HepG2 (cell line): ENCODE measurements around the gene TATDN2. TPM values are rescaled to one million over a fixed set of nuclear protein-coding genes. Genes with fewer than 3 reads are reported as not detected.

Experiments
- BCL3 ChIP-seq: sonication (generic); formaldehyde crosslinking; IDR thresholded peaks from 2 replicates; pipeline ENCODE4 v1.5.1; 2020; ENCODE audit warnings: mild to moderate bottlenecking, missing genetic modification reagents, moderate library complexity
- GMEB1 ChIP-seq: sonication (generic); formaldehyde crosslinking; IDR thresholded peaks from 2 replicates; pipeline ENCODE4 v1.5.1; 2020; ENCODE audit warnings: missing genetic modification reagents, mild to moderate bottlenecking, borderline replicate concordance
- HHEX ChIP-seq: IDR thresholded peaks from 2 replicates; pipeline ENCODE4 v1.6.1; 2016; ENCODE audit warnings: control low read depth
- IKZF4 ChIP-seq: sonication (generic); formaldehyde crosslinking; IDR thresholded peaks from 2 replicates; pipeline ENCODE4 v1.5.1; 2020; ENCODE audit warnings: borderline replicate concordance, mild to moderate bottlenecking, low read depth, missing genetic modification reagents; ENCODE audit errors: not compliant biosample characterization
- NFIB ChIP-seq: sonication (generic); formaldehyde crosslinking; IDR thresholded peaks from 2 replicates; pipeline ENCODE4 v1.9.0; 2021; ENCODE audit warnings: missing genetic modification reagents, mild to moderate bottlenecking, borderline replicate concordance
- PAX8 ChIP-seq: sonication (generic); formaldehyde crosslinking; IDR thresholded peaks from 2 replicates; pipeline ENCODE4 v1.8.0; 2022; ENCODE audit warnings: mild to moderate bottlenecking, missing genetic modification reagents, borderline replicate concordance
- SAP130 ChIP-seq: IDR thresholded peaks from 2 replicates; pipeline ENCODE4 v1.6.1; 2016; ENCODE audit warnings: low read depth
- SKIL ChIP-seq: sonication (generic); formaldehyde crosslinking; IDR thresholded peaks from 2 replicates; pipeline ENCODE4 v1.8.0; 2022; ENCODE audit warnings: missing genetic modification reagents, mild to moderate bottlenecking, moderate library complexity, borderline replicate concordance
- THAP8 ChIP-seq: sonication (generic); formaldehyde crosslinking; IDR thresholded peaks from 2 replicates; pipeline ENCODE4 v1.5.1; 2020; ENCODE audit warnings: missing genetic modification reagents, mild to moderate bottlenecking, borderline replicate concordance
- ZBTB20 ChIP-seq: sonication (generic); formaldehyde crosslinking; IDR thresholded peaks from 2 replicates; pipeline ENCODE4 v1.8.1; 2023; ENCODE audit warnings: missing genetic modification reagents, low read depth, mild to moderate bottlenecking, borderline replicate concordance
- ZBTB3 ChIP-seq: sonication (generic); formaldehyde crosslinking; IDR thresholded peaks from 2 replicates; pipeline ENCODE4 v1.4.0; 2020; ENCODE audit warnings: low read depth, mild to moderate bottlenecking, moderate library complexity, missing genetic modification reagents, borderline replicate concordance
- ZNF142 ChIP-seq: sonication (generic); formaldehyde crosslinking; IDR thresholded peaks from 2 replicates; pipeline ENCODE4 v1.4.0; 2020; ENCODE audit warnings: missing genetic modification reagents
- ZNF331 ChIP-seq: sonication (generic); formaldehyde crosslinking; IDR thresholded peaks from 2 replicates; pipeline ENCODE4 v1.4.0; 2020; ENCODE audit warnings: missing genetic modification reagents
- ZNF543 ChIP-seq: sonication (generic); formaldehyde crosslinking; IDR thresholded peaks from 2 replicates; pipeline ENCODE4 v1.4.0; 2020; ENCODE audit warnings: mild to moderate bottlenecking, missing genetic modification reagents
- ZNF549 ChIP-seq: sonication (generic); formaldehyde crosslinking; IDR thresholded peaks from 2 replicates; pipeline ENCODE4 v1.5.0; 2020; ENCODE audit warnings: missing genetic modification reagents
- ZNF720 ChIP-seq: sonication (generic); formaldehyde crosslinking; IDR thresholded peaks from 2 replicates; pipeline ENCODE4 v1.4.0; 2020; ENCODE audit warnings: missing genetic modification reagents
- polyA plus RNA-seq, 8 experiments: library from polyadenylated mRNA; depleted of rRNA in 3 of 8; stranded (reverse) in 7 of 8; unstranded in 1 of 8; fragments of >200 nt; fragmentation: Illumina TruSeq in 4 of 8; extraction: Trizol in 4 of 8; gene quantifications; 2 replicates each; pipeline versions ENCODE4 v1.2.1 to v1.2.3, GENCODE V29; 2011 to 2016; ENCODE audit warnings: low read depth in 4 of 8, missing spikeins in 1 of 8, mixed read lengths in 1 of 8; ENCODE audit not compliant: insufficient read depth in 1 of 8
- total RNA-seq, 5 experiments: library from RNA; depleted of rRNA; stranded (reverse); fragments of >200 nt; fragmentation: Illumina TruSeq; extraction: Trizol; gene quantifications; 2 replicates each; pipeline ENCODE4 v1.2.3, GENCODE V29; 2016; ENCODE audit warnings: low read depth in 1 of 5

The TATDN2 gene
- total and polyA plus RNA-seq, 2 of the 13 experiments (the other 11 are each of a cell fraction or from before 2014, with no cell fraction given): 12.1 to 21.9 TPM

GRCh38 chr3:10223676-10224639 lies 24.3 kb upstream of the TATDN2 start (continued):
- TF ChIP-seq ZNF142 (no peak), GMEB1 (no peak), IKZF4 (CRISPR knock-in tag) (no peak), ZNF720 (no peak), ZNF549 (CRISPR knock-in tag) (no peak), ZNF543 (CRISPR knock-in tag) (no peak), NFIB (CRISPR knock-in tag) (no peak), SAP130 (CRISPR knock-in tag) (peak; percentile 63), SKIL (CRISPR knock-in tag) (peak; percentile 91), HHEX (CRISPR knock-in tag) (no peak), PAX8 (no peak), THAP8 (CRISPR knock-in tag) (no peak), ZNF331 (CRISPR knock-in tag) (peak; percentile 51), BCL3 (CRISPR knock-in tag) (no peak), ZBTB20 (CRISPR knock-in tag) (no peak), ZBTB3 (CRISPR knock-in tag) (no peak)
